H9 (cell line): ENCODE data around the gene CD180. TPM values are rescaled to one million over a fixed set of nuclear protein-coding genes. Genes with fewer than 3 reads are reported as not detected.

Experiments
- DNase-seq: peaks from one replicate; pipeline ENCODE4 v3.0.0-alpha.2; 2017
- H2AFZ ChIP-seq: one replicate; pipeline ENCODE4 v1.6.1; 2013; ENCODE audit warnings: mild to moderate bottlenecking, low read length, control low read depth, moderate library complexity
- H2AK5ac ChIP-seq: 2 replicates; pipeline ENCODE4 v1.6.1; 2013; ENCODE audit warnings: low read length, control low read depth, mixed read lengths; ENCODE audit not compliant: insufficient read length
- H2BK120ac ChIP-seq: one replicate; pipeline ENCODE4 v1.6.1; 2013; ENCODE audit warnings: low read depth, mild to moderate bottlenecking, low read length, control low read depth, inconsistent platforms; ENCODE audit not compliant: poor library complexity, severe bottlenecking
- H2BK12ac ChIP-seq: 2 replicates; pipeline ENCODE4 v1.6.1; 2013; ENCODE audit warnings: low read length, control low read depth, mixed read lengths, low read depth; ENCODE audit not compliant: insufficient read length
- H2BK15ac ChIP-seq: 2 replicates; pipeline ENCODE4 v1.6.1; 2013; ENCODE audit warnings: low read depth, low read length, control low read depth
- H2BK20ac ChIP-seq: one replicate; pipeline ENCODE4 v1.6.1; 2013; ENCODE audit warnings: low read depth, mild to moderate bottlenecking, low read length, control low read depth, inconsistent platforms; ENCODE audit not compliant: poor library complexity, severe bottlenecking
- H2BK5ac ChIP-seq: 2 replicates; pipeline ENCODE4 v1.6.1; 2013; ENCODE audit warnings: low read length, control low read depth, mixed read lengths; ENCODE audit not compliant: insufficient read length
- H3K14ac ChIP-seq: 2 replicates; pipeline ENCODE4 v1.6.1; 2013; ENCODE audit warnings: low read length, control low read depth; ENCODE audit not compliant: insufficient read depth
- H3K18ac ChIP-seq: 2 replicates; pipeline ENCODE4 v1.6.1; 2013; ENCODE audit warnings: low read depth, mild to moderate bottlenecking, mixed read lengths, low read length, control low read depth; ENCODE audit not compliant: insufficient read length
- H3K23ac ChIP-seq: 2 replicates; pipeline ENCODE4 v1.6.1; 2013; ENCODE audit warnings: low read length, control low read depth, mixed read lengths, low read depth; ENCODE audit not compliant: insufficient read length
- H3K23me2 ChIP-seq: 2 replicates; pipeline ENCODE4 v1.6.1; 2013; ENCODE audit warnings: low read depth, mild to moderate bottlenecking, mixed read lengths, low read length, control low read depth; ENCODE audit not compliant: insufficient read length, poor library complexity, severe bottlenecking
- H3K27ac ChIP-seq: 2 replicates; pipeline ENCODE4 v1.5.1; 2013; ENCODE audit warnings: low read length, control low read depth, mixed read lengths, low read depth; ENCODE audit not compliant: insufficient read length
- H3K27me3 ChIP-seq: 2 replicates; pipeline ENCODE4 v1.6.1; 2013; ENCODE audit warnings: low read length, control low read depth, inconsistent platforms; ENCODE audit not compliant: insufficient read depth
- H3K4ac ChIP-seq: 2 replicates; pipeline ENCODE4 v1.6.1; 2013; ENCODE audit warnings: low read depth, mild to moderate bottlenecking, control low read depth, inconsistent platforms, low read length, moderate library complexity
- H3K4me1 ChIP-seq: 2 replicates; pipeline ENCODE4 v1.6.1; 2013; ENCODE audit warnings: low read length, control low read depth, inconsistent platforms; ENCODE audit not compliant: insufficient read depth
- H3K4me2 ChIP-seq: 2 replicates; pipeline ENCODE4 v1.6.1; 2013; ENCODE audit warnings: low read length, control low read depth, mixed read lengths; ENCODE audit not compliant: insufficient read length, insufficient read depth
- H3K56ac ChIP-seq: 2 replicates; pipeline ENCODE4 v1.6.1; 2013; ENCODE audit warnings: low read depth, mild to moderate bottlenecking, mixed read lengths, low read length, control low read depth; ENCODE audit not compliant: insufficient read length
- H3K79me1 ChIP-seq: 2 replicates; pipeline ENCODE4 v1.6.1; 2013; ENCODE audit warnings: low read depth, mild to moderate bottlenecking, moderate library complexity, low read length, control low read depth, inconsistent platforms; ENCODE audit not compliant: insufficient read depth, poor library complexity, severe bottlenecking
- H3K79me2 ChIP-seq: 2 replicates; pipeline ENCODE4 v1.6.1; 2013; ENCODE audit warnings: low read length, control low read depth, inconsistent platforms; ENCODE audit not compliant: insufficient read depth
- H3K9ac ChIP-seq: 2 replicates; pipeline ENCODE4 v1.6.1; 2013; ENCODE audit warnings: low read length, control low read depth, mixed read lengths; ENCODE audit not compliant: insufficient read length; ENCODE audit errors: extremely low read depth
- H3K9me3 ChIP-seq: one replicate; pipeline ENCODE4 v1.6.1; 2013; ENCODE audit warnings: low read depth, low read length, inconsistent platforms; ENCODE audit not compliant: control insufficient read depth
- H3T11ph ChIP-seq: one replicate; pipeline ENCODE4 v1.6.1; 2013; ENCODE audit warnings: mild to moderate bottlenecking, low read length, control low read depth, inconsistent platforms
- H4K20me1 ChIP-seq: one replicate; pipeline ENCODE4 v1.6.1; 2013; ENCODE audit not compliant: control insufficient read depth, insufficient read length, insufficient read depth
- H4K5ac ChIP-seq: 2 replicates; pipeline ENCODE4 v1.6.1; 2013; ENCODE audit warnings: low read depth, mild to moderate bottlenecking, mixed read lengths, low read length, control low read depth; ENCODE audit not compliant: insufficient read length
- H4K8ac ChIP-seq: replicated peaks from 2 replicates; pipeline ENCODE4 v1.6.1; 2013; ENCODE audit warnings: low read length, control low read depth, mixed read lengths, low read depth; ENCODE audit not compliant: insufficient read length
- H4K91ac ChIP-seq: 2 replicates; pipeline ENCODE4 v1.6.1; 2013; ENCODE audit warnings: low read depth, mild to moderate bottlenecking, moderate library complexity, mixed read lengths, low read length, control low read depth; ENCODE audit not compliant: insufficient read length
- H3K27ac Mint-ChIP-seq, 3 experiments: 2 replicates in 2 of 3; 3 replicates in 1 of 3; pipeline ENCODE4 v1.8.0; 2020 to 2021; ENCODE audit warnings: mixed read lengths in 3 of 3, mild to moderate bottlenecking in 1 of 3, moderate library complexity in 1 of 3
- H3K27me3 Mint-ChIP-seq: 2 replicates; pipeline ENCODE4 v1.8.0; 2021; ENCODE audit warnings: low read depth, mild to moderate bottlenecking, moderate library complexity, mixed read lengths
- H3K36me3 Mint-ChIP-seq, 3 experiments: 2 replicates in 2 of 3; 3 replicates in 1 of 3; pipeline ENCODE4 v1.8.0; 2020 to 2021; ENCODE audit warnings: low read depth in 3 of 3, mixed read lengths in 3 of 3; ENCODE audit not compliant: insufficient read depth in 1 of 3
- H3K4me1 Mint-ChIP-seq, 2 experiments: 2 replicates each; pipeline ENCODE4 v1.8.0; 2020; ENCODE audit warnings: mixed read lengths in 2 of 2
- H3K4me3 Mint-ChIP-seq, 2 experiments: 2 replicates in 1 of 2; 3 replicates in 1 of 2; pipeline ENCODE4 v1.8.0; 2020 to 2021; ENCODE audit warnings: mild to moderate bottlenecking in 2 of 2, mixed read lengths in 2 of 2, moderate library complexity in 1 of 2
- H3K9me3 Mint-ChIP-seq, 2 experiments: 2 replicates in 1 of 2; 3 replicates in 1 of 2; pipeline ENCODE4 v1.8.0; 2020; ENCODE audit warnings: mild to moderate bottlenecking in 2 of 2, mixed read lengths in 2 of 2, moderate library complexity in 1 of 2
- CTCF ChIP-seq: fragments of 200-600 bp; sonication (generic); conservative IDR thresholded peaks from 3 replicates; pipeline ENCODE4 v1.8.0; 2021; ENCODE audit warnings: antibody characterized with exemption, mild to moderate bottlenecking
- WGBS: extraction: QIAGEN DNeasy Blood & Tissue Kit; methylation state at CpG from one replicate; pipeline ENCODE4 v1.1.7; 2013; ENCODE audit warnings: missing lambda C conversion rate, low lambda C conversion rate, mixed read lengths; ENCODE audit not compliant: insufficient read length; ENCODE audit errors: extremely low coverage; 5-methylcytosine and 5-hydroxymethylcytosine counted together
- total RNA-seq: library from RNA; stranded (reverse); gene quantifications from 2 replicates; pipeline ENCODE4 v1.2.1, GENCODE V29; 2021

CD180 gene
- total RNA-seq, 1 experiment from 2014 or later: not detected

DNA sequence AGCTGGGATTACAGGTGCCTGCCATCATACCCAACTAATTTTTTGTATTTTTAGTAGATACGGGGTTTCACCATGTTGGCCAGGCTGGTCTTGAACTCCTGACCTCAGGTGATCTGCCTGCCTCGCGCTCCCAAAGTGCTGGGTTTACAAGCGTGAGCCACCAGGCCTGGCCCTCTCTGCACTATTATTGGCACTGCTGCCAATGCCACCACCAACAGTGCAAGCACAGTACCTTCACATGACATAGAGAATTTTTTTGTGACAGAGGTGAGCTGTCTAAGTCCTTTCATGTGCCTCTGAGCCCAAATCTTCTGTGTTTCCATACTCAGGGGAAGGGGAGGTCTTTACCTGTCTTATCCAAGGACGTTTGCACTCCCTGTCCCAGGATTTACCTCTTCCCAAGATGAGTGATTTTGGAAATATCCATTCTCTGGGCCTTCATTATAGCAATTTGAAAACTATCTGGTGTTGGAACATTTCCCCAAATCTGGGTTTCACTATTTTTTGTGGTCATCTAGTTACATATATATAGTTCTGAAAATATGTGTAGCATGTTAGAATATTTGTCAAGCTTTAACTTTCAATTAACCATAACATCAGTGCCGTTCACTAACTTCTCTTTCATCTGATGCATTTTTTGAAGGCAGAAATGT, 5.4 kb upstream of the CD180 start:
- Histone ChIP-seq H4K20me1 (no peaks in the 10 kb centered on the region), H2BK20ac (no peak overlapping the region), H3K27ac (no peak overlapping the region), H3K9me3 (no peaks in the 10 kb centered on the region), H3K4me2 (no peak overlapping the region), H3K23ac (no peak overlapping the region), H2BK5ac (no peak overlapping the region), H3T11ph (no peak overlapping the region), H3K23me2 (peaks cover 2% of the 10 kb centered on the region), H2BK12ac (no peak overlapping the region), H3K56ac (no peak overlapping the region), H2BK120ac (no peak overlapping the region), H3K14ac (no peak overlapping the region), H2BK15ac (no peak overlapping the region), H3K18ac (no peak overlapping the region), H3K4me1 (no peaks in the 10 kb centered on the region; the same call in 1 of the 2 replicates), H4K91ac (no peak overlapping the region), H4K5ac (no peak overlapping the region), H2AK5ac (no peak overlapping the region), H3K27me3 (no peaks in the 10 kb centered on the region), H3K4ac (no peak overlapping the region), H3K9ac (no peak overlapping the region), H3K79me2 (no peaks in the 10 kb centered on the region), H4K8ac (no peak overlapping the region), H3K79me1 (no peaks in the 10 kb centered on the region), H2AFZ (no peak overlapping the region)
- Mint-ChIP-seq H3K27me3 (no peaks in the 10 kb centered on the region), H3K27ac (no peak overlapping the region), H3K4me3 (no peak overlapping the region), H3K36me3 (peaks cover 0 to 9% (median 1%) of the 10 kb centered on the region in 3 experiments; a peak in 4 of 7 replicates), H3K9me3 (peaks cover 0 to 8% of the 10 kb centered on the region in 2 experiments; a peak in 3 of 5 replicates), H3K4me1 (peaks cover 6% of the 10 kb centered on the region in 2 experiments)
- WGBS: no CpG with 5 or more reads among the region's 6 CpGs
- no peak for DNase-seq
- TF ChIP-seq CTCF: no peak
